ENCODE results near the gene PIGR. TPM values are rescaled to one million over a fixed set of nuclear protein-coding genes. Genes with fewer than 3 reads are reported as not detected.

PIGR gene
- total RNA-seq (2014; rRNA removed; shearing (Covaris generic)), result not detected in 2 replicates

GRCh38 chr1:206946261-206946660, at the start of gene PIGR:
Gene PIGR, minus strand, starts transcription at chr1:206946466. Its CDS starts 5,935 bp downstream, at chr1:206940531.
- DNase-seq (ENCODE audit: low read depth), result no peak

- no peak for DNase-seq (ENCODE audit: low read depth)
Observed at GRCh38 chr1:206992790-206993189, 46.5 kb upstream of the PIGR start.

- DNase-seq (ENCODE audit: low read depth), result no peak
Observed at GRCh38 chr1:206987873-206988272, 41.6 kb upstream of the PIGR start.

- no peak for DNase-seq (ENCODE audit: low read depth)
Observed at GRCh38 chr1:206986885-206987284, 40.6 kb upstream of the PIGR start.

- DNase-seq (ENCODE audit: low read depth), result no peak
Observed at GRCh38 chr1:206986402-206986801, 40.1 kb upstream of the PIGR start.

- no peak for DNase-seq (ENCODE audit: low read depth)
Observed at GRCh38 chr1:206985162-206985749, 39.0 kb upstream of the PIGR start.

GRCh38 chr1:206982216-206982615, 36.0 kb upstream of the PIGR start:
- peak; percentile 39 for DNase-seq (ENCODE audit: low read depth)

- peak; percentile 29 for DNase-seq (ENCODE audit: low read depth)
Observed at GRCh38 chr1:206979379-206980043, 33.2 kb upstream of the PIGR start.

GRCh38 chr1:206978259-206978658, 32.0 kb upstream of the PIGR start:
- DNase-seq (ENCODE audit: low read depth), result no peak

GRCh38 chr1:206975306-206975705, 29.0 kb upstream of the PIGR start:
- DNase-seq (ENCODE audit: low read depth), result no peak

GRCh38 chr1:206974140-206974539, 27.9 kb upstream of the PIGR start:
- no peak for DNase-seq (ENCODE audit: low read depth)

- DNase-seq (ENCODE audit: low read depth), result no peak
Observed at GRCh38 chr1:206972728-206973127, 26.5 kb upstream of the PIGR start.

GRCh38 chr1:206971029-206971655, 24.9 kb upstream of the PIGR start:
- DNase-seq (ENCODE audit: low read depth), result no peak

GRCh38 chr1:206970446-206970845, 24.2 kb upstream of the PIGR start, which contains the start of gene FCAMR:
Gene FCAMR, minus strand, starts transcription at chr1:206970460. Its CDS starts 335 bp downstream, at chr1:206970125.
- DNase-seq (ENCODE audit: low read depth), result no peak

- DNase-seq (ENCODE audit: low read depth), result no peak
Observed at GRCh38 chr1:206969090-206969489, 22.8 kb upstream of the PIGR start.

- peak; percentile 31 for DNase-seq (ENCODE audit: low read depth)
Observed at GRCh38 chr1:206967096-206967849, 21.0 kb upstream of the PIGR start.

- no peak for DNase-seq (ENCODE audit: low read depth)
Observed at GRCh38 chr1:206965781-206966180, 19.5 kb upstream of the PIGR start.

- no peak for DNase-seq (ENCODE audit: low read depth)
Observed at GRCh38 chr1:206963740-206964139, 17.5 kb upstream of the PIGR start.

GRCh38 chr1:206963119-206963712, 16.9 kb upstream of the PIGR start:
- DNase-seq (ENCODE audit: low read depth), result no peak

GRCh38 chr1:206962272-206962671, 16.0 kb upstream of the PIGR start:
- DNase-seq (ENCODE audit: low read depth), result no peak

- no peak for DNase-seq (ENCODE audit: low read depth)
Observed at GRCh38 chr1:206961668-206962067, 15.4 kb upstream of the PIGR start.
